ENCODE measurements around the gene VOPP1. TPM values are rescaled to one million over a fixed set of nuclear protein-coding genes. Genes with fewer than 3 reads are reported as not detected.
A peak's percentile ranks its signal among the peaks of the same experiment; 100 is the strongest.
"Not testable (repeated sequence)": the region's sequence is repeated elsewhere in the genome, so short reads cannot be mapped to it uniquely, and the experiment has no call there.

Gene VOPP1, protein sequence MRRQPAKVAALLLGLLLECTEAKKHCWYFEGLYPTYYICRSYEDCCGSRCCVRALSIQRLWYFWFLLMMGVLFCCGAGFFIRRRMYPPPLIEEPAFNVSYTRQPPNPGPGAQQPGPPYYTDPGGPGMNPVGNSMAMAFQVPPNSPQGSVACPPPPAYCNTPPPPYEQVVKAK
- 14.7 and 21.6 TPM in 2 replicates for total RNA-seq (2014; rRNA removed; shearing (Covaris generic); ENCODE audit: low replicate concordance)

- Histone ChIP-seq H3K4me1 (ENCODE audit: low read length) (peaks cover 41% of the 10 kb centered on the region), H3K27me3 (ENCODE audit: low read length) (peaks cover 11% of the 10 kb centered on the region), H2AFZ (ENCODE audit: low read length) (peak within 1 kb of the TSS; percentile 100), H3K79me2 (ENCODE audit: low read length) (no peaks in the 10 kb centered on the region), H3K4me2 (ENCODE audit: low read depth, low read length, poor library complexity, severe bottlenecking) (peak within 1 kb of the TSS; percentile 100), H3K9me3 (ENCODE audit: low read length) (no peaks in the 10 kb centered on the region), H3K9ac (ENCODE audit: low read length) (peak within 1 kb of the TSS; percentile 84), H3K27ac (ENCODE audit: low read length) (no peak within 1 kb of the TSS), H3K36me3 (ENCODE audit: insufficient read depth, low read length) (no peaks in the 10 kb centered on the region), H3K9me2 (replicated peaks; ENCODE audit: insufficient read depth, low read length) (no peaks in the 10 kb centered on the region), H4K20me1 (ENCODE audit: insufficient read depth, low read depth, low read length) (peaks cover 26% of the 10 kb centered on the region), H3K4me3 (ENCODE audit: low read length) (peak within 1 kb of the TSS; percentile 95)
- peak; percentile 87 for DNase-seq
These were observed at the start of gene VOPP1 for GRCh38 chr7:55572378-55573233. VOPP1 (minus strand) TSS chr7:55572502; CDS start chr7:55572324, 178 bp downstream.

DNA sequence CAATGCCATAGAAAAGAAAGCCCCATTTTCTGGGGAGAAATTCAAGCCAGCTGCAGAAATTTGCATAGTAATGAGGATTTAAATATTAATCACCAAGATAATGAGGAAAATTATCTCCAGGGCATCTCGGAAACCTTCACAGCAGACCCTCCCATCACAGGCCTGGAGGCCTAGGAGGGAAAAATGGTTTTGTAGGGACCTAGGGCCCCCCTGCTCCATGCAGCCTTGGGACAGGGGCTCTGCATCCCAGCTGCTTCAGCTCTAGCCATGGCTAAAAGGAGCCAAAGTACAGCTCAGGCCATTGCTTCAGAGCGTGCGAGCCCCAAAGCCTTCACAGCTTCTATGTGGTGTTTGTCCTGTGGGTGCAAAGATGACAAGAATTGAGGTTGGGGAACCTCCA lies 46.6 kb upstream of the VOPP1 start:
- H3K4me1 ChIP-seq (ENCODE audit: low read length): no peaks in the 10 kb centered on the region
- no peak overlapping the region for H3K4me3 ChIP-seq (ENCODE audit: low read length)
- no peaks in the 10 kb centered on the region for H3K9me2 ChIP-seq (replicated peaks; ENCODE audit: insufficient read depth, low read length)
- no peak overlapping the region for H3K27ac ChIP-seq (ENCODE audit: low read length)
- no peaks in the 10 kb centered on the region for H3K27me3 ChIP-seq (ENCODE audit: low read length)
- H3K9ac ChIP-seq (ENCODE audit: low read length): no peak overlapping the region
- H3K9me3 ChIP-seq (ENCODE audit: low read length): no peaks in the 10 kb centered on the region
- DNase-seq: no peak
- H3K36me3 ChIP-seq (ENCODE audit: insufficient read depth, low read length): no peaks in the 10 kb centered on the region
- no peak overlapping the region for H3K4me2 ChIP-seq (ENCODE audit: low read depth, low read length, poor library complexity, severe bottlenecking)
- H4K20me1 ChIP-seq (ENCODE audit: insufficient read depth, low read depth, low read length): no peaks in the 10 kb centered on the region
- H2AFZ ChIP-seq (ENCODE audit: low read length): no peak overlapping the region
- no peaks in the 10 kb centered on the region for H3K79me2 ChIP-seq (ENCODE audit: low read length)

- not testable (repeated sequence) for H3K27me3 ChIP-seq (ENCODE audit: low read length); H2AFZ ChIP-seq (ENCODE audit: low read length); H3K79me2 ChIP-seq (ENCODE audit: low read length); H3K9me2 ChIP-seq (replicated peaks; ENCODE audit: insufficient read depth, low read length); DNase-seq; H3K36me3 ChIP-seq (ENCODE audit: insufficient read depth, low read length); H3K27ac ChIP-seq (ENCODE audit: low read length); H3K9me3 ChIP-seq (ENCODE audit: low read length); H3K9ac ChIP-seq (ENCODE audit: low read length); H4K20me1 ChIP-seq (ENCODE audit: insufficient read depth, low read depth, low read length); H3K4me3 ChIP-seq (ENCODE audit: low read length); H3K4me2 ChIP-seq (ENCODE audit: low read depth, low read length, poor library complexity, severe bottlenecking); H3K4me1 ChIP-seq (ENCODE audit: low read length)
These were observed 42.2 kb upstream of the VOPP1 start for GRCh38 chr7:55614365-55615064.

DNA sequence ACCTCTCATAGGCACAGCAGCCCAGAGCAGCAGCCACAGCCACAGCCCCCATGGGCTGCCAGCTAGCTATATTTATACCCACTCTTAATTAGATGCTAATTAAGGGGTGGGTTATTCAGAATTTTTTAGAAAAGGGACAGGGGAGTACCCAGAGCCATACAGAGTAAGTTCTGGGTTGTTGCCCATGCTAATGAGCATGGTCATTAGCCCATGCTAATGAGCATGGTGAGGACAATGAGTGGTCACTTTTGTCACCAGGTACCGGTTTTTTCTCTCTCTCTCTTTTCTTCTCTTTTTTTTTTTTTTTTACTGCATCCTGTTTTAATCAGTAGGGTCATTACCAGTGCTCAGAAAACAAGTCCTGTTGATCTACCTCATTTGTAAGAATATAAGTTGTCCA lies 37.4 kb upstream of the VOPP1 start:
- H3K9ac ChIP-seq (ENCODE audit: low read length); H3K9me3 ChIP-seq (ENCODE audit: low read length); H3K4me1 ChIP-seq (ENCODE audit: low read length); H3K79me2 ChIP-seq (ENCODE audit: low read length); H3K9me2 ChIP-seq (replicated peaks; ENCODE audit: insufficient read depth, low read length); H2AFZ ChIP-seq (ENCODE audit: low read length); H3K27ac ChIP-seq (ENCODE audit: low read length); H3K36me3 ChIP-seq (ENCODE audit: insufficient read depth, low read length); H3K4me2 ChIP-seq (ENCODE audit: low read depth, low read length, poor library complexity, severe bottlenecking); DNase-seq; H3K4me3 ChIP-seq (ENCODE audit: low read length); H3K27me3 ChIP-seq (ENCODE audit: low read length); H4K20me1 ChIP-seq (ENCODE audit: insufficient read depth, low read depth, low read length): not testable (repeated sequence)

- H3K9me2 ChIP-seq (replicated peaks; ENCODE audit: insufficient read depth, low read length); H3K36me3 ChIP-seq (ENCODE audit: insufficient read depth, low read length); H3K4me3 ChIP-seq (ENCODE audit: low read length); H3K79me2 ChIP-seq (ENCODE audit: low read length); H2AFZ ChIP-seq (ENCODE audit: low read length); H3K27me3 ChIP-seq (ENCODE audit: low read length); H3K4me2 ChIP-seq (ENCODE audit: low read depth, low read length, poor library complexity, severe bottlenecking); H3K4me1 ChIP-seq (ENCODE audit: low read length); DNase-seq; H3K9me3 ChIP-seq (ENCODE audit: low read length); H4K20me1 ChIP-seq (ENCODE audit: insufficient read depth, low read depth, low read length); H3K9ac ChIP-seq (ENCODE audit: low read length); H3K27ac ChIP-seq (ENCODE audit: low read length): not testable (repeated sequence)
These were observed 33.4 kb upstream of the VOPP1 start for GRCh38 chr7:55605661-55606060.

DNA sequence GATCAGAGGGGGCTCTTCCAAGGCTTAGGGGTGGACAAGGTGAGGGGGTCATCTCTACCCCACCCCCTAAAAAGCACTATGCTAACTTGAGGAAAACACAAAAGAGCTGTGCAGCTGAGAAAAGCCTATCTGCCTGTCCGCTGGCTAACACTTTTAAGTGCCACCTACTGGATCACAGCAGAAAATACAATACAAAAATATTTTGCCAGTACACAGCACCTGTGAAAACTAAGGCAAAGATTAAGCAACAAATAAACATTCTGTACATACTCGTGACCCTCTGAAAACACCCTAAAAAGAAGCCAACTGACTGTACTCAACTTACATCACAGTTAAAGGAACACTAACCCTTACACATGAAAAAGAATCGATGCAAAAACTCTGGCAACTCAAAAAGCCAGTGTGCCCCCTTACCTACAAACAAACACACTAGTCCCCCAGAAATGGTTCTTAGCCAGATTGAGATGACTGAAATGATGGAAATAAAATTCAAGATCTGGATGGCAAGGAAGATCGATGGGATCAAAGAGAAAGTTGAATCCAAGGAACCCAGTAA lies 25.7 kb upstream of the VOPP1 start:
- not testable (repeated sequence) for H4K20me1 ChIP-seq (ENCODE audit: insufficient read depth, low read depth, low read length); H3K79me2 ChIP-seq (ENCODE audit: low read length)

DNA sequence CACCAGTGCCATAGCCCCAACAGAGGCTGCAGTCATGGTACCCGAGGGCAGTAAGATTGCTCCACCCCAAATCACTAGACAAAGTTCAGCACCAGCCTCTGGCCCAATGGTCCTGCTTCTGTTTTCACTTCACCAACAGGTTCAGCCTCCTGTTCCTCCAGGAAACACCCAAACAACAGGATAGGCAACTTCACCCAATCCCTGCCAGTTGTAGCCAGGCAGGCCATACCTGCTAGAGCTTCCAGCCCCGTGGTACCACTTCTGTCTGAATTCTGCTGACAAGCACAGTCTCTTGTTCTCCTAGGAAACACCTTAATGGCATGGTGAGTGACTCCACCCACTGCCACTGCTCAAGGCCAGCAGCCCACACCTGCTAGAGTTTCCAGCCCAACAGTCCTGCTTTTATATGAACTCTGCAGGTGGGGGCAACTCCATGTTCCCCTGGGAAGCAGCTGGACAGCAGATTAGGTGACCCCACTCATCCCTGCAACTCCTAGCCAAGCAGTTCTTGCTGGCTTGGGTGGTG lies 25.0 kb upstream of the VOPP1 start:
- H3K27ac ChIP-seq (ENCODE audit: low read length); H3K9me3 ChIP-seq (ENCODE audit: low read length); H3K36me3 ChIP-seq (ENCODE audit: insufficient read depth, low read length); H3K9ac ChIP-seq (ENCODE audit: low read length); H3K27me3 ChIP-seq (ENCODE audit: low read length); H3K9me2 ChIP-seq (replicated peaks; ENCODE audit: insufficient read depth, low read length); DNase-seq; H3K79me2 ChIP-seq (ENCODE audit: low read length); H3K4me3 ChIP-seq (ENCODE audit: low read length); H2AFZ ChIP-seq (ENCODE audit: low read length); H3K4me2 ChIP-seq (ENCODE audit: low read depth, low read length, poor library complexity, severe bottlenecking); H4K20me1 ChIP-seq (ENCODE audit: insufficient read depth, low read depth, low read length); H3K4me1 ChIP-seq (ENCODE audit: low read length): not testable (repeated sequence)

More for the DNA sequence above, 25.7 kb upstream of the VOPP1 start:
- H3K36me3 ChIP-seq (ENCODE audit: insufficient read depth, low read length); H2AFZ ChIP-seq (ENCODE audit: low read length); H3K4me3 ChIP-seq (ENCODE audit: low read length); H3K9me2 ChIP-seq (replicated peaks; ENCODE audit: insufficient read depth, low read length); H3K27me3 ChIP-seq (ENCODE audit: low read length); H3K9me3 ChIP-seq (ENCODE audit: low read length); H3K27ac ChIP-seq (ENCODE audit: low read length); H3K9ac ChIP-seq (ENCODE audit: low read length); H3K4me1 ChIP-seq (ENCODE audit: low read length); H3K4me2 ChIP-seq (ENCODE audit: low read depth, low read length, poor library complexity, severe bottlenecking): not testable (repeated sequence)
- peak; percentile 52 for DNase-seq

GRCh38 chr7:55595511-55595910 lies 23.2 kb upstream of the VOPP1 start:
- H3K4me2 ChIP-seq (ENCODE audit: low read depth, low read length, poor library complexity, severe bottlenecking): no peak overlapping the region
- H3K27me3 ChIP-seq (ENCODE audit: low read length): no peaks in the 10 kb centered on the region
- no peaks in the 10 kb centered on the region for H3K9me3 ChIP-seq (ENCODE audit: low read length)
- H3K36me3 ChIP-seq (ENCODE audit: insufficient read depth, low read length): no peaks in the 10 kb centered on the region
- no peak for DNase-seq
- no peak overlapping the region for H3K4me3 ChIP-seq (ENCODE audit: low read length)
- no peak overlapping the region for H3K27ac ChIP-seq (ENCODE audit: low read length)
- H3K9me2 ChIP-seq (replicated peaks; ENCODE audit: insufficient read depth, low read length): no peaks in the 10 kb centered on the region
- no peak overlapping the region for H2AFZ ChIP-seq (ENCODE audit: low read length)
- no peak overlapping the region for H3K9ac ChIP-seq (ENCODE audit: low read length)
- no peaks in the 10 kb centered on the region for H3K79me2 ChIP-seq (ENCODE audit: low read length)
- no peaks in the 10 kb centered on the region for H4K20me1 ChIP-seq (ENCODE audit: insufficient read depth, low read depth, low read length)
- H3K4me1 ChIP-seq (ENCODE audit: low read length): no peaks in the 10 kb centered on the region
